ENCODE data around the gene AGXT.

AGXT gene

GRCh38 chr2:240916571-240917008 lies 48.0 kb downstream of the AGXT start:
- no peak for DNase-seq

- no peak for DNase-seq
Measured at GRCh38 chr2:240917009-240917683, 48.5 kb downstream of the AGXT start.

- DNase-seq = peak; percentile 0
Measured at GRCh38 chr2:240917684-240918257, 49.1 kb downstream of the AGXT start.

- DNase-seq = peak; percentile 0
Measured at GRCh38 chr2:240918258-240919091, 49.9 kb downstream of the AGXT start.

DNA sequence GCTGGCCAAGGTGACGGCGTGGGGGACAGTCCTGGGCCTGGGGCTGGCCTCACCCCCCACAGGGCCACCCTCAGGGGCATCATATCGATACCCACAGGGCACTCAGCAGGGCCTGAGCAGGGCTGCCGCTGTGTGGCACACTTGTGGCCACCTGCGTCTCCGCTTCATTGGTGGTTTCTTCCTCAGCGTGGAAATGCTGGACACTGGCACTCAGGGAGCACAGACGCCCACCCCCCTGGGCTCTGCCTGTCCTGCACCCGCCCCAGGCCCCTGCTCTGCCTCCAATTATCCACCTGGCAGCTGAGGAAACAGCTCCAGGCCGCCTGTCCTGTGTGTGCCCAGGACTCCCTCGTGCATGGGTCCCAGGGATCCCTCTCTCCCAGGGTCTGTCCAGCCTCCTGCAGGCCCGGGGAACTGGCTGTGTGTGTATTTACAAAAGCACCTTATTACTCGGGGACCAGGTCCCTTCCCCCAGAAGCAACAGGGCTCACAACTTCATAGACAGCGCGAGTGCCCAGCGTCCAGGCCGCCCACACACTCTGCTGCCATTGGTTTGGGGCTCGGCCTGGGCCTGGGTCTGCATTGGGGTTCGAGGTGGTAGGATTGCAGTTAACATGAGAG lies 50.6 kb downstream of the AGXT start:
- DNase-seq = peak; percentile 2

- DNase-seq = peak; percentile 0
Measured at GRCh38 chr2:240919786-240920782, 51.5 kb downstream of the AGXT start.

- DNase-seq = peak; percentile 1
Measured at GRCh38 chr2:240920783-240921231, 52.2 kb downstream of the AGXT start.

DNA sequence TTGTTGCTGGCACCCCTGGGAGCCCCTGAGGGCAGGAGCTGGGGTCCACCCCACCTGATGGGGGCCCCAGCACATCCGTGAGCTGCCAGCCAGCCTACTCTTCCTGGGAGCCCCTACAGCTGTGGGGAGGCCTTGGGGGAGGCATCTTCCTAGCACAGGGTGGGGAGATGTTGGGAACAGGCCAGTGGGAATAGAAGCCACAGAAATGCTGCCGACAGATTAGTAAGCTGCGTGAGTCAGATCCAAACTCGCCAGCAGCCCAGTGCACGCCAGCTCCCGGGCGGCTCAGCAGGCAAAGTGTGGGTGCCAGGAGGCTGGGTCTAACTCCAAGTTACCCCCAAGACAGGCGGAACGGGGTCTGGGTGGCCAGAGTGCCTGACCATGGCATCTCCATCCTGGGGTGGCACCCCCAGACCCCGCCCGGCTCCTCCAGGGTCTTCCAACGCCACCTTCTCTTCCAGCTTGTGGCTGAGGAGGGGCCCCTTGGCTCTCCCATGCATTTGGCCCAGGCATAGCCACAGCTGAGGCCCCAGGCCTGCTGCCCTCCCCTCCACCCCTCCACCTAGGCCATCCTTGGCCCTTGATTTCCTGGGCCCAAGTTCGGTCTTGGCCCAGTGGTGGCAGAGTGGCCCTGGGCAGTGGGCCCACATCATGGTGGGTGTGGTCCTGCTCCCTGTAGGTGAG lies 52.8 kb downstream of the AGXT start:
- peak; percentile 1 for DNase-seq

DNA sequence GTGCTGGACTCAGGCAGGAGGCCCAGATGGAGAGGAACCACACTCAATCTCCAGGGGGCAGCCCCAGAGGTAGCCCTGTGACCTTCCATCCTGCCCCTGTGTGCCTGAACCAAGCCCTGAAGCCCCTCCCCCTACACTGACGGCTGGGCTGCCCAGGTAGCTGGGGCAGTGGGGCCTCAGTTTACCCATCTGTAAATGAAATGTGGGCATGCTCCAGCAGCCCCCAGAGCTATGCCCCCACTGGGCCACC lies 53.3 kb downstream of the AGXT start:
- no peak for DNase-seq

DNA sequence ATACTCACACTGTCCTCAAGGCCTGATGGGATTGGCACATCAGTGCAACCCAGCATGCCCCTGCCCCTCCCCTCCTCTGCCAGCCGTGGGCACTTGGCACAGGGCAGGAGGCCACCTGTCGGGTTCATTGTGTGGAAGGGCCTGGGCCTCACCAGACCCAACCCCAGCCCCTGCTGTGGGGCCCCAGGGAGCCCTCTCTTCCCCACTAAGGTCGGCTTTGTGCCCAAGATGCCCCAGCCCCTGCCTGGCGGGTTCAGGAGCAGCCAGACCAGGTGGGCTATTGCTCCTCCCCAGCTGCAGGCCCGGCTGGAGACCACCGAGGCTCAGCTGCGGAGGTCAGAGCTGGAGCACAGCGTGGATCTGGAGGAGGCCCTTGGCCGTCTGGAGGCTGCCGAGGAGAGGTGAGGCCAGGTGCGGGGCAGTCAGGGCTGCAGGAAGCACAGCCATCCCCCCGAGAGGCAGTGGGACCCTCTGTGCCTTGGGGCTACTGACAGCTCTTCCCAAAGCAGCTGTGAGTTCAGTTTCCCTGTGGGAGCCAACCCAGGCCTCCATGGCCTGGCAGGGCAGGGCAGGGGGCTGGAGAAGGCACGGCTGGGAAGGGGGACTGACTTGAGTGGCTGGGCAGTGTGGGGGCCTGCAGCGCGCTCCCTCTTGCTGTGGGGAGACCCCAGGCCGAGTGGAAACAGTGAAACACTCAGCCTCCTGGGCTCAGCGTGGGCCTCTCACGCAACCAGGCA lies 53.8 kb downstream of the AGXT start:
- peak; percentile 1 for DNase-seq

DNA sequence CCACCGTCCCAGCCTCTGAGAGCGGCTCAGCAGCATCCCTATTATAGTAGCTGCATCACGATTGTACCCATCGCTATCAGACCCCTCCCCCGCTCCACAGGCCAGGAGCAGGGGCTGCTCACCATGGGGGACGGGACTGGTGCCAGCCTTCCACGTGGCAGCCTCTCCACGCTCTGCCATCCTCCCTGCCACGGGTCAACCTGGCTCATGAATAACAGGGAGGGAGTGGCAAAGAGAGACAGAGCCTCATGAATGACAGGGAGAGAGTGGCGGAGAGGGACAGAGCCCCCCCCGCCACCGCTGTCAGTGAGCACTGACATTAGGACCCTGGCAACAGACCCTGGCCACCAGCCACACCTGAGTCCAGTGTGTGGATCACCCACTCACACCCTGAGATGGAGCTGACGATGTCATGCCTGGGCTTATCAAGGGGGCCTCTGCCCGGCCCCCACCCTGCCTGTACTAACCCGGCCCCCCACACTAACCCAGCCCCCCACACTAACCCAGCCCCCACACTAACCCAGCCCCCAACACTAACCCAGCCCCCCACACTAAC lies 54.4 kb downstream of the AGXT start:
- peak; percentile 7 for DNase-seq

- peak; percentile 23 for DNase-seq
Measured at GRCh38 chr2:240925191-240925567, 56.6 kb downstream of the AGXT start.

DNA sequence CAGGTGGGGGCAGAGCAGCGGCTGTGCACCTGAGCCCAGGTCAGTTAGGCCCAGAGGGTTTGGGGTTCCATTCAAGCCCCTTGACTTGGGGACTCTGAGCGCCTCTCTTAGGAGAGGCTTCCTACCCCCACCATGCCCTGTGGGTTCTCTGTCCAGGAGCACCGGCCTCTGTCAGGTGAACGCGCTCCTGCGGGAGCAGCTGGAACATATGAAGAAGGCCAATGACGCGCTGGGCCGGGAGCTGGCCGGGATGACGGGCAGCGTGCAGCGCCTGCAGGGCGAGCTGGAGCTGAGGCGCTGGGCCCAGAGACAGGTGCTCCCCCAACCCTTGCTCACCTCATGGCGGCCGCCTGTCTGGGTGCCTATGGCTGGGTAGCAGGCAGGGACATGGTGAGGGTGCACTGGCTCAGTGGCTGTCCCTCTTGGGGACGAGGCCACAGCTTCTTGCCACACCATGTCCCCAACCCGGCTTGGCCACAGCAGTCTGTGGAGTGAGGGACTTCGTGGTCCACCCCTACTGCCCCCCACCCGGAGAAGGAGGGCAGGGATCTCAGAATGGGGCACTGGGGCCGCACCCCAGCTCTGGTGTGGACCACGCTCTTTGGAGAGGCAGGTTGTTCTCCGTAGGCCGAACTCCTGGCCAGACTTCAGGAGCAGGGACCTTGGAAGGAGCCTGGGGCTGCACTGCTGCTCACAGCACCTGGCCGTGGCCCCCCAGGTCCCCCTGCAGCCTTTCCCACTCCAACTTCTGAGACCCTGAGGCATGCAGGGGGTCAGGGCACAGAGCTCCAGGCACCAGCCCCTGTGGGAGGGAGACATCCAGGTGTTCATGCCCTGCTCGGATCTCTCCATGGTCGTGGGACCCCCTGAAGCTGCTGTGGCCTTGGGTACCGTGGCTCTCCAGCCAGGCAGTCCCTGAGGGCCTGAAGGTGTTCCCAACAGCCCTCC lies 57.2 kb downstream of the AGXT start:
- peak; percentile 5 for DNase-seq

DNA sequence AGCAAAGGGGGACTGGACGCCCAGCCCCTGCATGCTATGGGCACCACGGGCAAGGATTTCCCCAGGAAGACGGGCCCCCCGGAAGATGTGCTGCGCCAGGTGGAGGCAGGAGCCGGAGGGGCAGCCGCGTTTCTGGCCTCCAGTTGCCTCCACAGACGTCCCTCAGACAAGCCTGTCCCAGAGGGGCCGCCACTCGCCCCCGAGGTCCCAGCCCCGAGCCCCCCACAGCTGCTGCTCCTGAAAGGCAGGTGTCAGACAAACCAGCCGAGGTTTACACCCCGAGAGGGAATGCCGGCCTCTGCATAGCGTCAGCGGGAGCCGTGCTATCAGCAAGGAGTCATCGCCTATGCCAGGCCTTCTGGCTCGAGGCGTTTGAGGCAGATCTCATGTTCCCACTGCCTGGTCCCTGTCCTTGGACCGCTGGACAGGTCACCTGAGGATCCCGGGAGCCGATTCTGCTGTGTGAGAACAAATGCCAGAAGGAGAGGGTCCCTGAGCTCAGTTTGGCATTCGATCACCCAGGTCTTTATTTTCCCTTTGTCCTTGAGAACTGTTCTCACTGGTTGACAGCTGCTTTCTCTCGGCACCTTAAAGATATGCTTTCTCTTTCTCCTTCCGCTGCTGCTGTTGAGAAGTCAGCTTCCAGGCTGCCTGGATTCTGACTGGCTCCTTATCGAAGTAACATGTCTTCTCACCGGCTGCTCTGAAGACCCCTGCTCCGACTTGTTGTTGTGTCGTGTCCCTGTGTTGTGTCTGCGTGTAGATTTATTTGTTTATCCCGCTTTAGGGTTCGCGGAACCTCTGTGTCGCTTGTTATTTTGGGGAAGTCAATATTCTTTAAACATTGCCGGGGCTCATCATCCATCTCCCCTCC lies 58.1 kb downstream of the AGXT start:
- peak; percentile 0 for DNase-seq

DNA sequence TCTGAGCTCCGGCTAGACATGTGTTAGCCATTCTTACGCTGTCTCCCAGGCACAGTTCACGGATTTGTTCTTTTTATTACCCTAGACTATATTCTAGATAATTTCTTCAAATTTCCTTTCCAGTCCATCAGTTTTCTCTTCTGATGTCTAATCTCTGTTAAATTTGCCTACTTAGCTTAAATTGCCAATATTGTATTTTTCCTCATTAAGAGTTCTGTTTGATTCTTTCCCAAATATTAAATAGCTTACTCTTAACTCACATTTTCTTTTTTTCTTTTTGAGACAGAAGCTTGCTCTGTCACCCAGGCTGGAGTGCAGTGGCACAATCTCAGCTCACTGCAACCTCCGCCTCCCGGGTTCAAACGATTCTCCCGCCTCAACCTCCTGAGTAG lies 58.8 kb downstream of the AGXT start:
- DNase-seq = no peak

- DNase-seq = no peak
Measured at GRCh38 chr2:240928476-240929363, 60.1 kb downstream of the AGXT start.

- no peak for DNase-seq
Measured at GRCh38 chr2:240929364-240930095, 60.9 kb downstream of the AGXT start.

All from stimulated activated CD4-positive, alpha-beta T cell treated with anti-CD3 and anti-CD28 coated beads, Interleukin-15, amount 100 ng/mL, for 24 hours (primary cell).